Activated T-cell treated with anti-CD3 and anti-CD28 coated beads, Interleukin-2, amount 50 U/mL, for 72 hours (primary cell): Measurements from ENCODE around the gene SCN1A. TPM values are rescaled to one million over a fixed set of nuclear protein-coding genes. Genes with fewer than 3 reads are reported as not detected.
A peak's percentile ranks its signal among the peaks of the same experiment; 100 is the strongest.
"Not testable (repeated sequence)": the region's sequence is repeated elsewhere in the genome, so short reads cannot be mapped to it uniquely, and the experiment has no call there.

Source experiments
- ATAC-seq, 2 donors: fragments of 150-1000 bp; cut with Tn5 transposase; replicated peaks in 1 of 2; 2 replicates each; pipeline ENCODE4 v1.10.0; 2021; ENCODE audit warnings: moderate library complexity in 2 of 2, mild to moderate bottlenecking in 1 of 2
- DNase-seq, 2 donors: peaks; one replicate each; pipeline ENCODE4 v3.0.0; 2021 to 2022; ENCODE audit warnings: mixed read lengths in 1 of 2
- H3K27ac Mint-ChIP-seq: one replicate; pipeline ENCODE4 v1.8.0; 2022; ENCODE audit warnings: mild to moderate bottlenecking, moderate library complexity, mixed read lengths
- H3K27me3 Mint-ChIP-seq: one replicate; pipeline ENCODE4 v1.8.0; 2022; ENCODE audit warnings: low read depth, mixed read lengths
- H3K36me3 Mint-ChIP-seq, 2 donors: one replicate each; pipeline ENCODE4 v1.8.0; 2022; ENCODE audit warnings: mixed read lengths in 2 of 2, mild to moderate bottlenecking in 1 of 2; ENCODE audit not compliant: insufficient read depth in 2 of 2
- H3K4me1 Mint-ChIP-seq: one replicate; pipeline ENCODE4 v1.8.0; 2022; ENCODE audit warnings: low read depth, mixed read lengths
- H3K4me3 Mint-ChIP-seq, 2 donors: one replicate each; pipeline ENCODE4 v1.8.0; 2022; ENCODE audit warnings: mild to moderate bottlenecking in 2 of 2, mixed read lengths in 2 of 2, moderate library complexity in 2 of 2
- H3K9me3 Mint-ChIP-seq, 2 donors: one replicate each; pipeline ENCODE4 v1.8.0; 2022; ENCODE audit warnings: mixed read lengths in 2 of 2
- total RNA-seq, 2 donors: library from RNA; stranded (reverse); gene quantifications; one replicate each; pipeline ENCODE4 v1.2.3, GENCODE V29; 2022

The SCN1A gene
- total RNA-seq, 2 donors from 2014 or later, result not detected

GRCh38 chr2:166126007-166126639 is 1.7 kb downstream of the SCN1A start:
- H3K4me3 Mint-ChIP-seq, result no peak overlapping the region
- ATAC-seq (no peak), DNase-seq (no peak)
- H3K4me1 Mint-ChIP-seq, result no peaks in the 10 kb centered on the region
- no peaks in the 10 kb centered on the region for H3K9me3 Mint-ChIP-seq
- peaks cover 8% of the 10 kb centered on the region for H3K27me3 Mint-ChIP-seq
- no peaks in the 10 kb centered on the region for H3K36me3 Mint-ChIP-seq
- no peak overlapping the region for H3K27ac Mint-ChIP-seq

GRCh38 chr2:166125557-166125956 is 2.3 kb downstream of the SCN1A start:
- H3K36me3 Mint-ChIP-seq, result no peaks in the 10 kb centered on the region
- H3K27ac Mint-ChIP-seq, result no peak overlapping the region
- no peak for DNase-seq
- H3K4me3 Mint-ChIP-seq, result no peak overlapping the region
- H3K9me3 Mint-ChIP-seq, result no peaks in the 10 kb centered on the region
- no peak for ATAC-seq
- no peaks in the 10 kb centered on the region for H3K4me1 Mint-ChIP-seq
- peaks cover 8% of the 10 kb centered on the region for H3K27me3 Mint-ChIP-seq

GRCh38 chr2:166118180-166118579 is 9.6 kb downstream of the SCN1A start:
- Mint-ChIP-seq H3K4me1 (no peaks in the 10 kb centered on the region), H3K27ac (no peak overlapping the region), H3K27me3 (peaks cover 7% of the 10 kb centered on the region), H3K36me3 (no peaks in the 10 kb centered on the region), H3K9me3 (no peaks in the 10 kb centered on the region), H3K4me3 (no peak overlapping the region)
- DNase-seq (no peak), ATAC-seq (no peak)

- H3K4me1 Mint-ChIP-seq, result no peaks in the 10 kb centered on the region
- H3K4me3 Mint-ChIP-seq, result no peak overlapping the region
- H3K27me3 Mint-ChIP-seq, result peaks cover 7% of the 10 kb centered on the region
- H3K36me3 Mint-ChIP-seq, result no peaks in the 10 kb centered on the region
- no peak overlapping the region for H3K27ac Mint-ChIP-seq
- no peak for ATAC-seq
- no peaks in the 10 kb centered on the region for H3K9me3 Mint-ChIP-seq
- DNase-seq, result no peak
These were observed 10.3 kb downstream of the SCN1A start for GRCh38 chr2:166117491-166117890.

DNA sequence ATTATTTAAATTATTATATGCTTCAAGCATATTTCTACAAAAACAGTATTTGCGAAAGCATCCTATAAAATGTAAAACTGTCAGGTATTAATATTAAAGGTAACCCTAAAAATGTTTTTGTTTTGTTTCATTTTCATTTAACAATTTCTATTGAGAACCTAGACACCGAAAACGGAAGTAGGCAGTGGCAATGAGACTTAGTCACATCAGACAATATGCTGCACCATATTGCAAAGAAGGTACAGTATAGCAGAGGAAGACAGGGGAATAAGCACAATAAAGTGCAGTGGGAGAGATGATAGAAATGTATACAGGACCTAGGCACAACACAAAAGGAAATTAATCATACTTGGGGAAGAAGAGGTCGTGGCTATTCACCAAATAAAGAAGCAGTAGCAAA is 12.2 kb downstream of the SCN1A start:
- ATAC-seq (no peak), DNase-seq (no peak)
- Mint-ChIP-seq H3K36me3 (no peaks in the 10 kb centered on the region), H3K4me1 (peaks cover 10% of the 10 kb centered on the region), H3K27ac (no peak overlapping the region), H3K9me3 (no peaks in the 10 kb centered on the region), H3K27me3 (peaks cover 7% of the 10 kb centered on the region), H3K4me3 (no peak overlapping the region)

- no peaks in the 10 kb centered on the region for H3K36me3 Mint-ChIP-seq
- no peak overlapping the region for H3K27ac Mint-ChIP-seq
- no peak overlapping the region for H3K4me3 Mint-ChIP-seq
- peak; percentile 17 to 23 for DNase-seq
- peaks cover 10% of the 10 kb centered on the region for H3K4me1 Mint-ChIP-seq
- H3K27me3 Mint-ChIP-seq, result peaks cover 7% of the 10 kb centered on the region
- H3K9me3 Mint-ChIP-seq, result no peaks in the 10 kb centered on the region
- ATAC-seq, result peak; percentile 95 to 96
These were observed 15.6 kb downstream of the SCN1A start for GRCh38 chr2:166112193-166112605.

DNA sequence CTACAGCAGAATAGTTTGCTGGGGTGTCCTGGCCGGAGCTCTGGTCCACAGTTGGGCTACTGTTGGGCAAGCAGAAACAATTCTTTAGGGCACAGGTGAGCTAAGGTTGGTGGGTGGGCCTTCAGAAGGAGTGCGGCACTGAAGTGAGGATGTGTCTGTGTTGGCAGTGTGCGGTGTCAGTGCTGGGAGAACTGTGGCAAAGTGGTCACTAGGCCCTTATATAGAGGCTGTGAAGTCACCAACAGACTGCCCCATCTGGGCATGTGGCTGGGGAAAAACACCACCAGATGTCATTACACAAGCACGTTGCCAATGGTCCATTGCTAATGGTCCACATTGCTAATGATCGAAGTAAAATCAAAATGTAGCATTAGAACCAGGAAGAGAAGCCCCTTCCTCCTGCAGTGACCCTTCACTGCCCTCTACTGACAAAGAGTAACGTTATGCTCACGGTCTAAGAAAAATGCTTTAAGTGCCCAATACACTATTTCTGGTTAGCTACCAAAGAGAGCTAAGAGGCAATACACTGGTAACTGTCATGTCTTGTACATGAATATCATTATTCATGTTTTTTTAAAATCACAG is 21.3 kb downstream of the SCN1A start:
- Mint-ChIP-seq H3K27ac (no peak overlapping the region), H3K9me3 (peaks cover 0 to 3% of the 10 kb centered on the region in 2 donors), H3K4me3 (no peak overlapping the region), H3K36me3 (no peaks in the 10 kb centered on the region), H3K27me3 (no peaks in the 10 kb centered on the region), H3K4me1 (peaks cover 1% of the 10 kb centered on the region)
- no peak for ATAC-seq
- no peak for DNase-seq

GRCh38 chr2:166104773-166105172 is 23.0 kb downstream of the SCN1A start:
- Mint-ChIP-seq H3K4me1 (no peaks in the 10 kb centered on the region), H3K36me3 (no peaks in the 10 kb centered on the region), H3K4me3 (no peak overlapping the region), H3K27ac (no peak overlapping the region), H3K27me3 (no peaks in the 10 kb centered on the region), H3K9me3 (peaks cover 0 to 4% of the 10 kb centered on the region in 2 donors)
- ATAC-seq, result no peak
- no peak for DNase-seq

DNA sequence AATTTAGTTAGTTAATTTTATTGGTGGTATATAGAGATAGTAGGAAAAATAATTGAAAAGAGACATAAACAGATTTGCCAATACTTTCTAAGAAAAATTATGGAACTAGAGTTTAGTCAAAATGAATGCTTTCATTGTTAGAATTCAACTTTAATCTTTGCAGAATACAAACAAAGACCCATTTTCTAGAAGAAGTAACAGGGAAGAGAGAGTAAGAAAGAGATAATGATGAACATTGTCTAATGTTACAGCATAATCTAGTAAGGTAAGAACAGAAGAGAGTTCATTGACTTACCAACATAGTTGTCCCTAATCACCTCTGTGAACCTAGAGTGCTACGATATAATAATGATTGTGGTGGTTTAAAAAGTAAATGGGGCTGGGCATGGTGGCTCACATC is 23.7 kb downstream of the SCN1A start:
- no peak overlapping the region for H3K27ac Mint-ChIP-seq
- H3K27me3 Mint-ChIP-seq, result no peaks in the 10 kb centered on the region
- DNase-seq, result no peak
- ATAC-seq, result no peak
- H3K9me3 Mint-ChIP-seq, result peaks cover 0 to 4% of the 10 kb centered on the region in 2 donors
- no peaks in the 10 kb centered on the region for H3K4me1 Mint-ChIP-seq
- no peak overlapping the region for H3K4me3 Mint-ChIP-seq
- H3K36me3 Mint-ChIP-seq, result no peaks in the 10 kb centered on the region

DNA sequence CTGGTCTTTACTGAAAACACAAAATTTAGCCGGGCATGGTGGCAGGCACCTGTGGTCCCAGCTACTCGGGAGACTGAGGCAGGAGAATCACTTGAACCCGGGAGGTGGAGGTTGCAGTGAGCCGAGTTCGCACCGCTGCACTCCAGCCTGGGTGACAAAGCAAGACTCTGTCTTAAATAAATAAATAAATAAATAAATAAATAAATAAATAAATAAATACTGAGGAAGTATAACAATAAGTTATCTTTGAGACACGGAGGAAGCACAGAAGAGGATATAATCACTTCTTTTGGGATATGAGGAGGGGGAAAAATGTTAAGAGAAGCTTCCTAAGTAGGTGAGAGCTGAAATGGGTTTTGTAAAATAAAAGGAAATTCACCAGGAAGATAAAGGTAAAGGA is 24.5 kb downstream of the SCN1A start:
- not testable (repeated sequence) for H3K4me1 Mint-ChIP-seq, H3K9me3 Mint-ChIP-seq, ATAC-seq, DNase-seq, H3K27me3 Mint-ChIP-seq, H3K4me3 Mint-ChIP-seq, H3K27ac Mint-ChIP-seq, H3K36me3 Mint-ChIP-seq

DNA sequence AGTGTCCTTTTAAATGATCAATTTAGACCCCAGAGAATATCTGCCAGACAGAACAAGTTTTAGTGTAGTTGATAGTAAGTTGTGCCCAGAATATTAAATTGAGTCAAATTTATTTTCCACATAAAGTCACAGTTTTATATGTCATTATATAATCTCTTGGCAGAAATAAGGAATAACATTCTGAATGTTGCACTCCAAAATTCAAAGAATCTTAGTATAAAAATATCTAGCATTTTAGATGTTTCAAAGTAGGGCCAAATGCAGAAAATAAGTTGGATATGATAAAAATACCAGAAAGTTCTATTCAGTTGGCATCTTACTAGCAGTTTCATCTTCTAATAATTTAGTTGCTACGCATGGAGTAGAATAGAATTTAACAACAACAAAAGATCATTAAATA is 33.5 kb downstream of the SCN1A start:
- peaks cover 6% of the 10 kb centered on the region for H3K27me3 Mint-ChIP-seq
- H3K4me1 Mint-ChIP-seq, result no peaks in the 10 kb centered on the region
- peaks cover 0 to 2% of the 10 kb centered on the region in 2 donors for H3K36me3 Mint-ChIP-seq
- peaks cover 0 to 3% of the 10 kb centered on the region in 2 donors for H3K9me3 Mint-ChIP-seq
- no peak for DNase-seq
- no peak overlapping the region for H3K27ac Mint-ChIP-seq
- no peak for ATAC-seq
- H3K4me3 Mint-ChIP-seq, result no peak overlapping the region

GRCh38 chr2:166092889-166093288 is 34.9 kb downstream of the SCN1A start:
- DNase-seq (no peak), ATAC-seq (no peak)
- Mint-ChIP-seq H3K27ac (no peak overlapping the region), H3K36me3 (no peaks in the 10 kb centered on the region), H3K4me1 (no peaks in the 10 kb centered on the region), H3K27me3 (peaks cover 6% of the 10 kb centered on the region), H3K4me3 (no peak overlapping the region), H3K9me3 (no peaks in the 10 kb centered on the region)

DNA sequence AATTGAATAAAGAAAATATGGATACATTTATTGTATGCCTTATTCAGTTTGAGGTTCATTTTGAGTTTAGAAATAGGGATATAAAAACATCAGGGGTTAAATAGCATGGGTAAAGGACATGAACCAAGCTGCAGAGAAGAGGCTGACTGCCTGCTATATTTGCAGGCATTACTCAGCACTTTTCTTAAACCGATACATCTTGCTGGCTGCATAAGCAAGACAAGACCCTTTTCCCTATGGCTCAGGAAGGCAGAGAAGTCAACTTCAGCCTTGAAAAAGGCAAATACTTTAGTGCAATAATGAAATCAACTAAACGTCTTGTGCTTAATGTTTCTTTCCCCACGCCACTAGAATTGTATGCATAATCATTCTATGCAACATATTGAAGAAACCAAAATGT is 36.4 kb downstream of the SCN1A start:
- H3K27ac Mint-ChIP-seq, result no peak overlapping the region
- no peaks in the 10 kb centered on the region for H3K4me1 Mint-ChIP-seq
- ATAC-seq (no peak), DNase-seq (no peak)
- H3K27me3 Mint-ChIP-seq, result peaks cover 6% of the 10 kb centered on the region
- no peaks in the 10 kb centered on the region for H3K9me3 Mint-ChIP-seq
- H3K36me3 Mint-ChIP-seq, result no peaks in the 10 kb centered on the region
- no peak overlapping the region for H3K4me3 Mint-ChIP-seq

DNA sequence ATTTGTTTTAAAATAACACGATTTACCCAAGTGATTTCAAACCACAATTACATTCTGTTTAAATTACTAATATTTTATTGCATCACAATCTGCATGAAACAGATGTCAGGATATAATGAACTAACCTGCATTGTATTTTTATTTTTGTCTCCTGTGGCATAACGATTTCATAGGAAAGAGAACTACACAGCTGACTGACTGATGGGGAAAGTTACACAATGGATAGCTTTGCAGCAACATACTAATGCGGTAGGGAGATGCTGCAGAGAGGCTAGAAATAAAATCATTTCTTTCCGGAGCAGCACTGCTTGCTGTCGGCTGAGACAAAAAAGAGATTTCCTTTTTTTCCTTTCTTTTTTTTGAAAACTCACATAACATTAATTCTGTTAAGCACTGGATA is 36.9 kb downstream of the SCN1A start:
- no peaks in the 10 kb centered on the region for H3K9me3 Mint-ChIP-seq
- H3K27me3 Mint-ChIP-seq, result peaks cover 6% of the 10 kb centered on the region
- no peak for ATAC-seq
- no peak for DNase-seq
- H3K4me1 Mint-ChIP-seq, result no peaks in the 10 kb centered on the region
- no peak overlapping the region for H3K27ac Mint-ChIP-seq
- no peaks in the 10 kb centered on the region for H3K36me3 Mint-ChIP-seq
- H3K4me3 Mint-ChIP-seq, result no peak overlapping the region
